ENCODE results near the gene IQCE.

IQCE gene

GRCh38 chr7:2607122-2607922 is 48.5 kb downstream of the IQCE start:
- no peak for TF ChIP-seq EP300 (IDR thresholded peaks at IDR 0.05; ENCODE audit: borderline replicate concordance)
- no peak for TF ChIP-seq TCF12 (IDR thresholded peaks at IDR 0.05; ENCODE audit: low read depth)
- TF ChIP-seq RAD21 (IDR thresholded peaks at IDR 0.05; ENCODE audit: low read depth) = no peak
- TF ChIP-seq YY1 (IDR thresholded peaks at IDR 0.05; ENCODE audit: low read depth) = no peak
- no peak for TF ChIP-seq CREB1 (IDR thresholded peaks at IDR 0.05; ENCODE audit: low read depth)
- no peak for TF ChIP-seq TAF1 (IDR thresholded peaks at IDR 0.05; ENCODE audit: low read depth)
- no peak for TF ChIP-seq FOXM1 (IDR thresholded peaks at IDR 0.05; ENCODE audit: borderline replicate concordance, low read depth)
- no peak for TF ChIP-seq CEBPB (IDR thresholded peaks at IDR 0.05)
- no peak for TF ChIP-seq NFIC (IDR thresholded peaks at IDR 0.05)
- TF ChIP-seq TEAD4 (IDR thresholded peaks at IDR 0.05) = no peak
- TF ChIP-seq EGR1 (IDR thresholded peaks at IDR 0.05) = no peak
- no peak for TF ChIP-seq MAX (IDR thresholded peaks at IDR 0.05)
- no peak for TF ChIP-seq REST (IDR thresholded peaks at IDR 0.05; ENCODE audit: low read depth)
- TF ChIP-seq ZBTB7A (IDR thresholded peaks at IDR 0.05; ENCODE audit: low read depth) = no peak
- TF ChIP-seq USF1 (IDR thresholded peaks at IDR 0.05) = no peak

GRCh38 chr7:2607923-2608904 is 49.4 kb downstream of the IQCE start:
- TF ChIP-seq RAD21 (IDR thresholded peaks at IDR 0.05; ENCODE audit: low read depth) = no peak
- no peak for TF ChIP-seq TEAD4 (IDR thresholded peaks at IDR 0.05)
- no peak for TF ChIP-seq EGR1 (IDR thresholded peaks at IDR 0.05)
- TF ChIP-seq MAX (IDR thresholded peaks at IDR 0.05) = no peak
- no peak for TF ChIP-seq CREB1 (IDR thresholded peaks at IDR 0.05; ENCODE audit: low read depth)
- TF ChIP-seq TAF1 (IDR thresholded peaks at IDR 0.05; ENCODE audit: low read depth) = no peak
- no peak for TF ChIP-seq TCF12 (IDR thresholded peaks at IDR 0.05; ENCODE audit: low read depth)
- TF ChIP-seq CEBPB (IDR thresholded peaks at IDR 0.05) = no peak
- TF ChIP-seq NFIC (IDR thresholded peaks at IDR 0.05) = no peak
- TF ChIP-seq FOXM1 (IDR thresholded peaks at IDR 0.05; ENCODE audit: borderline replicate concordance, low read depth) = no peak
- TF ChIP-seq USF1 (IDR thresholded peaks at IDR 0.05) = no peak
- TF ChIP-seq YY1 (IDR thresholded peaks at IDR 0.05; ENCODE audit: low read depth) = no peak
- no peak for TF ChIP-seq REST (IDR thresholded peaks at IDR 0.05; ENCODE audit: low read depth)
- TF ChIP-seq EP300 (IDR thresholded peaks at IDR 0.05; ENCODE audit: borderline replicate concordance) = no peak
- TF ChIP-seq ZBTB7A (IDR thresholded peaks at IDR 0.05; ENCODE audit: low read depth) = no peak

GRCh38 chr7:2608921-2609411 is 50.2 kb downstream of the IQCE start:
- TF ChIP-seq TAF1 (IDR thresholded peaks at IDR 0.05; ENCODE audit: low read depth) = no peak
- peak; percentile 33; the same call in 1 of the 2 replicates for TF ChIP-seq RAD21 (IDR thresholded peaks at IDR 0.05; ENCODE audit: low read depth)
- TF ChIP-seq YY1 (IDR thresholded peaks at IDR 0.05; ENCODE audit: low read depth) = no peak

- TF ChIP-seq USF1 (IDR thresholded peaks at IDR 0.05) = no peak
- TF ChIP-seq EP300 (IDR thresholded peaks at IDR 0.05; ENCODE audit: borderline replicate concordance) = no peak
- no peak for TF ChIP-seq EGR1 (IDR thresholded peaks at IDR 0.05)
- no peak for TF ChIP-seq YY1 (IDR thresholded peaks at IDR 0.05; ENCODE audit: low read depth)
- TF ChIP-seq NFIC (IDR thresholded peaks at IDR 0.05) = no peak
- TF ChIP-seq CREB1 (IDR thresholded peaks at IDR 0.05; ENCODE audit: low read depth) = no peak
- no peak for TF ChIP-seq REST (IDR thresholded peaks at IDR 0.05; ENCODE audit: low read depth)
Measured at GRCh38 chr7:2610466-2610865, 51.7 kb downstream of the IQCE start.
